BLaER1 treated with 17β-estradiol and CSF1 and Interleukin-3, amounts not matched to agents 10 nM and 100 nM (cell line): Measurements from ENCODE around the gene PCDHGA12.
"Not testable (repeated sequence)": the region's sequence is repeated elsewhere in the genome, so short reads cannot be mapped to it uniquely, and the experiment has no call there.

ENCODE experiments used
- H3K27ac ChIP-seq, 11 experiments: shearing (Covaris generic); formaldehyde crosslinking; 2 replicates each; pipeline ENCODE4 v1.8.1; 2022
- H3K27me3 ChIP-seq, 11 experiments: shearing (Covaris generic); formaldehyde crosslinking; 2 replicates each; pipeline ENCODE4 v1.8.1; 2022
- H3K36me3 ChIP-seq, 11 experiments: shearing (Covaris generic); formaldehyde crosslinking; 2 replicates each; pipeline ENCODE4 v1.8.1; 2022
- H3K4me1 ChIP-seq, 10 experiments: shearing (Covaris generic); formaldehyde crosslinking; 2 replicates each; pipeline ENCODE4 v1.8.1; 2022
- H3K4me2 ChIP-seq, 11 experiments: shearing (Covaris generic); formaldehyde crosslinking; 2 replicates each; pipeline ENCODE4 v1.8.1; 2022
- H3K4me3 ChIP-seq, 10 experiments: shearing (Covaris generic); formaldehyde crosslinking; 2 replicates each; pipeline ENCODE4 v1.8.1; 2022
- H3K9ac ChIP-seq, 11 experiments: shearing (Covaris generic); formaldehyde crosslinking; 2 replicates each; pipeline ENCODE4 v1.8.1; 2022
- H3K9me3 ChIP-seq, 11 experiments: shearing (Covaris generic); formaldehyde crosslinking; replicated peaks in 1 of 11; 2 replicates each; pipeline ENCODE4 v1.8.1; 2022
- H4K20me1 ChIP-seq, 11 experiments: shearing (Covaris generic); formaldehyde crosslinking; 2 replicates each; pipeline ENCODE4 v1.8.1; 2022
- Cebpa-rat ChIP-seq, 11 experiments: shearing (Covaris generic); IDR thresholded peaks; 2 replicates each; pipeline ENCODE4 v1.8.1; 2022

Gene PCDHGA12

GRCh38 chr5:141403387-141403786 is 26.9 kb upstream of the PCDHGA12 start:
- H3K27me3 ChIP-seq = no peaks in the 10 kb centered on the region
- H3K4me1 ChIP-seq = no peaks in the 10 kb centered on the region
- TF ChIP-seq Cebpa-rat (IDR thresholded peaks at IDR 0.05) = no peak
- H4K20me1 ChIP-seq = no peaks in the 10 kb centered on the region
- H3K9me3 ChIP-seq = peaks cover 40 to 66% (median 53%) of the 10 kb centered on the region in 11 experiments
- no peak overlapping the region for H3K4me3 ChIP-seq
- H3K27ac ChIP-seq = no peak overlapping the region
- no peak overlapping the region for H3K4me2 ChIP-seq
- H3K36me3 ChIP-seq = no peaks in the 10 kb centered on the region
- H3K9ac ChIP-seq = no peak overlapping the region

DNA sequence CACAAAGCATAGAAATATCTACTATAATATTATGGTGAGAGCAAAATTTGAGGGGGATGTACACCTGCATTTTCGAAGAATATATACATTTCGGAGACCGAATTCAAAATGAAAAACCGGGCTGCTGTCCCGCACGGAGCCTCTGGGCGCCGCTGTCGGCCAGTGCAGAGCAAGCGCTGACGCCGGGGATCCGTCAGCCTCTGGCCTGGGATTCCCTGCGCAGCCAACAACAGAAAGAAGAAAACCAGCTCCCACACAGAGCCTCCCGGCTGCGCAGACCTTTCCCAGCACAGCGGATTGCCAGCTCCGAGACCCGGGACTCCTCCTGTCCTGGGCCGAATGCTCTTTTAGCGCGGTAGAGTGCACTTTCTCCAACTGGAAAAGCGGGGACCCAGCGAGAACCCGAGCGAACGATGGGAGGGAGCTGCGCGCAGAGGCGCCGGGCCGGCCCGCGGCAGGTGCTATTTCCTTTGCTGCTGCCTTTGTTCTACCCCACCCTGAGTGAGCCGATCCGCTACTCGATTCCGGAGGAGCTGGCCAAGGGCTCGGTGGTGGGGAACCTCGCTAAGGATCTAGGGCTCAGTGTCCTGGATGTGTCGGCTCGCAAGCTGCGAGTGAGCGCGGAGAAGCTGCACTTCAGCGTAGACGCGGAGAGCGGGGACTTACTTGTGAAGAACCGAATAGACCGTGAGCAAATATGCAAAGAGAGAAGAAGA is 22.4 kb upstream of the PCDHGA12 start, which contains the start of gene PCDHGB6:
Gene PCDHGB6, plus strand, starts transcription at position 232 of the 716 bp plus-strand sequence. Its CDS starts 182 bp downstream, at position 414.
- not testable (repeated sequence) for H3K36me3 ChIP-seq
- H3K9me3 ChIP-seq = peaks cover 36 to 60% (median 42%) of the 10 kb centered on the region in 11 experiments

GRCh38 chr5:141409598-141410306 is 20.6 kb upstream of the PCDHGA12 start:
- no peak overlapping the region for H3K9ac ChIP-seq
- H3K4me1 ChIP-seq = peaks cover 0 to 6% (median 4%) of the 10 kb centered on the region in 10 experiments; a peak in 6 of 20 replicates
- H3K27ac ChIP-seq = no peak overlapping the region
- H3K36me3 ChIP-seq = peaks cover 0 to 8% (median 0%) of the 10 kb centered on the region in 11 experiments; a peak in 1 of 22 replicates
- H3K4me2 ChIP-seq = no peak overlapping the region
- peak overlapping the region in 1 of 10 experiments; percentile 19; a peak in 1 of 20 replicates for H3K4me3 ChIP-seq
- peaks cover 13 to 19% (median 17%) of the 10 kb centered on the region in 11 experiments for H3K27me3 ChIP-seq
- peaks cover 38 to 57% (median 46%) of the 10 kb centered on the region in 11 experiments for H3K9me3 ChIP-seq
- no peak for TF ChIP-seq Cebpa-rat (IDR thresholded peaks at IDR 0.05)
- no peaks in the 10 kb centered on the region for H4K20me1 ChIP-seq

More for the DNA sequence above, 22.4 kb upstream of the PCDHGA12 start, which contains the start of gene PCDHGB6:
- H3K27ac ChIP-seq, H4K20me1 ChIP-seq, H3K27me3 ChIP-seq, H3K9ac ChIP-seq, H3K4me2 ChIP-seq, H3K4me3 ChIP-seq, H3K4me1 ChIP-seq: not testable (repeated sequence)

DNA sequence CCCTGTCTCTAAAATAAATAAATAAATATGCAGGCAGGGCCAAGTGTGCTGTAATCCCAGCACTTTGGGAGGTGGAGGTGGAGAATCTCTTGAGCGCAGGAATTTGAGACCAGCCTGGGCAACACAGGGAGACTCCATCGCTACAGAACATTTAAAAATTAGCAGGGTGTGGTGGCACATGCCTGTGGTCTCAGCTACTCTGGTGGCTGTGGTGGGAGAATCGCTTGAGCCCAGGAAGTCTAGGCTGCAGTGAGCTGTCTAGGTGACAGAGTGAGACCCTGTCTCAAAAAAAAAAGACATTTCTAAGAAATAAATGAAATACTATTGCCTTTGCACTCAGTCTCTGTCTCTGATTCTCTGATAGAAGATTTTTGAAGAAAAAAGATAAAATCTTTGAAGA is 18.7 kb upstream of the PCDHGA12 start:
- Histone ChIP-seq H3K4me3 (no peak overlapping the region), H3K4me2 (no peak overlapping the region), H3K27ac (no peak overlapping the region), H3K36me3 (peaks cover 0 to 8% (median 0%) of the 10 kb centered on the region in 11 experiments; a peak in 1 of 22 replicates), H3K9ac (no peak overlapping the region), H3K27me3 (peaks cover 16 to 33% (median 23%) of the 10 kb centered on the region in 11 experiments), H4K20me1 (no peaks in the 10 kb centered on the region), H3K9me3 (peaks cover 41 to 56% (median 49%) of the 10 kb centered on the region in 11 experiments), H3K4me1 (peaks cover 0 to 21% (median 10%) of the 10 kb centered on the region in 10 experiments; a peak in 14 of 20 replicates)
- TF ChIP-seq Cebpa-rat (IDR thresholded peaks at IDR 0.05) = no peak

- Histone ChIP-seq H4K20me1 (no peaks in the 10 kb centered on the region), H3K9ac (peak within 1 kb of the TSS; percentile 41 to 72 (median 59); a peak in 20 of 22 replicates), H3K4me2 (peak within 1 kb of the TSS; percentile 62 to 85 (median 76)), H3K4me3 (peak within 1 kb of the TSS; percentile 53 to 69 (median 60)), H3K27ac (no peak within 1 kb of the TSS), H3K4me1 (peaks cover 0 to 21% (median 10%) of the 10 kb centered on the region in 10 experiments; a peak in 14 of 20 replicates), H3K36me3 (peaks cover 0 to 8% (median 0%) of the 10 kb centered on the region in 11 experiments; a peak in 1 of 22 replicates), H3K9me3 (peaks cover 46 to 57% (median 49%) of the 10 kb centered on the region in 11 experiments), H3K27me3 (peaks cover 16 to 38% (median 24%) of the 10 kb centered on the region in 11 experiments)
- TF ChIP-seq Cebpa-rat (IDR thresholded peaks at IDR 0.05) = no peak
These were observed 17.3 kb upstream of the PCDHGA12 start, which contains the start of gene PCDHGA10 for GRCh38 chr5:141412854-141413539. Gene PCDHGA10 (plus strand): TSS chr5:141412987. CDS start chr5:141413176, 189 bp downstream.

GRCh38 chr5:141413540-141414069 is 16.7 kb upstream of the PCDHGA12 start:
- Histone ChIP-seq H3K27ac (no peak overlapping the region), H3K4me2 (peak overlapping the region; percentile 62 to 85 (median 76)), H4K20me1 (no peaks in the 10 kb centered on the region), H3K4me3 (peak overlapping the region; percentile 53 to 69 (median 60)), H3K27me3 (peaks cover 16 to 41% (median 24%) of the 10 kb centered on the region in 11 experiments), H3K4me1 (peaks cover 0 to 21% (median 10%) of the 10 kb centered on the region in 10 experiments; a peak in 14 of 20 replicates), H3K9ac (peak overlapping the region in 10 of 11 experiments; percentile 49 to 72 (median 63); a peak in 12 of 22 replicates), H3K36me3 (peaks cover 0 to 10% (median 0%) of the 10 kb centered on the region in 11 experiments; a peak in 4 of 22 replicates), H3K9me3 (peaks cover 46 to 57% (median 49%) of the 10 kb centered on the region in 11 experiments)
- TF ChIP-seq Cebpa-rat (IDR thresholded peaks at IDR 0.05) = no peak

DNA sequence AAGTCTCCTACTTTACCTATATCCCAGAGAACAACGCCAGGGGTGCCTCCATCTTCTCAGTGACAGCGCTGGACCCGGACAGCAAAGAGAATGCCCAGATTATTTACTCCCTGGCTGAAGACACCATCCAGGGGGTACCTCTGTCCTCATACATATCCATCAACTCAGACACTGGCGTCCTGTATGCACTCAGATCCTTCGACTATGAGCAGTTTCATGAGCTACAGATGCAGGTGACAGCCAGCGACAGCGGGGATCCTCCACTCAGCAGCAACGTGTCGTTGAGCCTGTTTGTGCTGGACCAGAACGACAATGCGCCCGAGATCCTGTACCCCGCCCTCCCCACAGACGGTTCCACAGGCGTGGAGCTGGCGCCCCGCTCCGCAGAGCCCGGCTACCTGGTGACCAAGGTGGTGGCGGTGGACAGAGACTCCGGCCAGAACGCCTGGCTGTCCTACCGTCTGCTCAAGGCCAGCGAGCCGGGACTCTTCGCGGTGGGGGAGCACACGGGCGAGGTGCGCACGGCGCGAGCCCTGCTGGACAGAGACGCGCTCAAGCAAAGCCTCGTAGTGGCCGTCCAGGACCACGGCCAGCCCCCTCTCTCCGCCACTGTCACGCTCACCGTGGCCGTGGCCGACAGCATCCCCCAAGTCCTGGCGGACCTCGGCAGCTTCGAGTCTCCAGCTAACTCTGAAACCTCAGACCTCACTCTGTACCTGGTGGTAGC is 15.6 kb upstream of the PCDHGA12 start:
- H3K9ac ChIP-seq, H3K27ac ChIP-seq, H4K20me1 ChIP-seq: not testable (repeated sequence)
- Histone ChIP-seq H3K4me1 (peaks cover 0 to 21% (median 10%) of the 10 kb centered on the region in 10 experiments; a peak in 14 of 20 replicates), H3K4me3 (peak overlapping the region in 6 of 10 experiments; percentile 9 to 41 (median 24); a peak in 2 of 20 replicates), H3K36me3 (peaks cover 0 to 21% (median 10%) of the 10 kb centered on the region in 11 experiments; a peak in 11 of 22 replicates), H3K4me2 (peak overlapping the region; percentile 54 to 85 (median 71); a peak in 21 of 22 replicates), H3K9me3 (peaks cover 46 to 57% (median 49%) of the 10 kb centered on the region in 11 experiments), H3K27me3 (peaks cover 16 to 46% (median 29%) of the 10 kb centered on the region in 11 experiments)

DNA sequence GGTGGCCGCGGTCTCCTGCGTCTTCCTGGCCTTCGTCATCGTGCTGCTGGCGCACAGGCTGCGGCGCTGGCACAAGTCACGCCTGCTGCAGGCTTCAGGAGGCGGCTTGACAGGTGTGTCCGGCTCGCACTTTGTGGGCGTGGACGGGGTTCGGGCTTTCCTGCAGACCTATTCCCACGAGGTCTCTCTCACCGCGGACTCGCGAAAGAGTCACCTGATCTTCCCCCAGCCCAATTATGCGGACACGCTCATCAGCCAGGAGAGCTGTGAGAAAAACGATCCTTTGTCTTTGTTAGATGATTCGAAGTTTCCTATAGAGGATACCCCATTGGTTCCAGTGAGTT is 15.1 kb upstream of the PCDHGA12 start:
- peak overlapping the region; percentile 54 to 75 (median 70) for H3K4me2 ChIP-seq
- not testable (repeated sequence) for H4K20me1 ChIP-seq, H3K9ac ChIP-seq, H3K27ac ChIP-seq
- H3K4me1 ChIP-seq = peaks cover 0 to 21% (median 10%) of the 10 kb centered on the region in 10 experiments; a peak in 14 of 20 replicates
- peaks cover 46 to 57% (median 49%) of the 10 kb centered on the region in 11 experiments for H3K9me3 ChIP-seq
- H3K27me3 ChIP-seq = peaks cover 16 to 49% (median 32%) of the 10 kb centered on the region in 11 experiments
- peak overlapping the region in 8 of 10 experiments; percentile 9 to 45 (median 28); a peak in 4 of 20 replicates for H3K4me3 ChIP-seq
- peaks cover 0 to 20% (median 13%) of the 10 kb centered on the region in 11 experiments; a peak in 11 of 22 replicates for H3K36me3 ChIP-seq

DNA sequence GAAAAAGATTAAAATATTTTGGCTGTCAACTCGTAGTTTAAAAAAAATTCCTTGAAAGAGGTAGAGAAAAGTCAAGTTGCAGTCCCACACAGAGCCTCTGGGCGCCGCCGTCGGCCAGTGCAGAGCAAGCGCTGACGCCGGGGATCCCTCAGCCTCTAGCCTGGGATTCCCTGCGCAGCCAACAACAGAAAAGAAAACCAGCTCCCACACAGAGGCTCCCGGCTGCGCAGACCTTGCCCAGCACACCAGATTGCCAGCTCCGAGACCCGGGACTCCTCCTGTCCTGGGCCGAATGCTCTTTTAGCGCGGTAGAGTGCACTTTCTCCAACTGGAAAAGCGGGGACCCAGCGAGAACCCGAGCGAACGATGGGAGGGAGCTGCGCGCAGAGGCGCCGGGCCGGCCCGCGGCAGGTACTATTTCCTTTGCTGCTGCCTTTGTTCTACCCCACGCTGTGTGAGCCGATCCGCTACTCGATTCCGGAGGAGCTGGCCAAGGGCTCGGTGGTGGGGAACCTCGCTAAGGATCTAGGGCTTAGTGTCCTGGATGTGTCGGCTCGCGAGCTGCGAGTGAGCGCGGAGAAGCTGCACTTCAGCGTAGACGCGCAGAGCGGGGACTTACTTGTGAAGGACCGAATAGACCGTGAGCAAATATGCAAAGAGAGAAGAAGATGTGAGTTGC is 12.7 kb upstream of the PCDHGA12 start, which contains the start of gene PCDHGB7:
Gene PCDHGB7, plus strand, starts transcription at position 184 of the 679 bp plus-strand sequence. Its CDS starts 183 bp downstream, at position 367.
- H3K27ac ChIP-seq = not testable (repeated sequence)

More for the DNA sequence above, 12.7 kb upstream of the PCDHGA12 start, which contains the start of gene PCDHGB7:
- H4K20me1 ChIP-seq, H3K9ac ChIP-seq: not testable (repeated sequence)
- Histone ChIP-seq H3K4me3 (peak within 1 kb of the TSS; percentile 37 to 60 (median 44); a peak in 17 of 20 replicates), H3K36me3 (peaks cover 0 to 39% (median 27%) of the 10 kb centered on the region in 11 experiments; a peak in 14 of 22 replicates), H3K4me1 (peaks cover 0 to 21% (median 10%) of the 10 kb centered on the region in 10 experiments; a peak in 14 of 20 replicates), H3K4me2 (peak within 1 kb of the TSS in 9 of 11 experiments; percentile 9 to 47 (median 26); a peak in 7 of 22 replicates), H3K27me3 (peaks cover 24 to 68% (median 53%) of the 10 kb centered on the region in 11 experiments), H3K9me3 (peaks cover 67 to 80% (median 71%) of the 10 kb centered on the region in 11 experiments)
